ENCODE measurements around the gene NFIC.

The NFIC gene

DNA sequence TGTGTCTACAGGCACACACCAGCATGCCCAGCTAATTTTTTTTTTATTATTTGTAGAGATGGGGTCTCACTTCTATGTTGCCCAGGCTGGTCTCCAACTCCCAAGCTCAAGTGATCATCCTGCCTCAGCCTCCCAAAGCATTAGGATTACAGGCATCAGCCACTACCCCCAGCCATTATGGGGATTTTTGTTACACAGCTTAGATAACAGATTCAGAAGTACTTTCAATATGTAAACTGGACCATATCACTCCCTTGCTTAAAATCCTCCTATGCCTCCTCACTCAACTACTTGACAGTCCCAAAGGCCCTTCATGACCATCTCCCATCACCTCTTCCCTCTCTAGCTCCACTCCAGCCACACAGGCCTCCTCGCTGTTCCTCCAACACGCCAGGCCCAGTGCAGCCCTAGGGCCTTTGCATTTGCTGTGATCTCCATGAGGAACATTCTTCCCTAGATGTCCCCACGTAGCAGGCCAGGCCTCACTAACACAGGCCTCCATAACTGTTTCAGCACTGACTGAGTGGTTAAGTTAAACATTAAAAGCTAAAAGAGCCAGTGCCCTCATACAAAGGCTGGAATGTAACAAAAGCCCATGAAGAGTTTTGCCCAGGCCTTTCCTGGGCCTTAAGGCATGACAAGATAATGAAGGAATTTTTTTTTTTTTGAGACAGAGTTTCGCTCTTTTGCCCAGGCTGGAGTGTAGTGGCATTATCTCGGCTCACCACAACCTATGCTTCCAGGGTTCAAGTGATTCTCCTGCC lies 131.6 kb downstream of the NFIC start:
- Histone ChIP-seq H3K36me3 (ENCODE audit: control insufficient read depth, insufficient read depth, low read length, severe bottlenecking) (peaks cover 18% of the 10 kb centered on the region), H3K27me3 (replicated peaks; ENCODE audit: control insufficient read depth, insufficient read depth, low read length) (no peaks in the 10 kb centered on the region), H3K9me3 (ENCODE audit: control insufficient read depth, low read length) (no peaks in the 10 kb centered on the region), H3K4me1 (ENCODE audit: control insufficient read depth, insufficient read depth, low read length) (peaks cover 10% of the 10 kb centered on the region), H3K9ac (ENCODE audit: low read length) (no peak overlapping the region), H3K4me3 (ENCODE audit: low read length) (no peak overlapping the region)
- no peak for DNase-seq (ENCODE audit: low read depth)

DNA sequence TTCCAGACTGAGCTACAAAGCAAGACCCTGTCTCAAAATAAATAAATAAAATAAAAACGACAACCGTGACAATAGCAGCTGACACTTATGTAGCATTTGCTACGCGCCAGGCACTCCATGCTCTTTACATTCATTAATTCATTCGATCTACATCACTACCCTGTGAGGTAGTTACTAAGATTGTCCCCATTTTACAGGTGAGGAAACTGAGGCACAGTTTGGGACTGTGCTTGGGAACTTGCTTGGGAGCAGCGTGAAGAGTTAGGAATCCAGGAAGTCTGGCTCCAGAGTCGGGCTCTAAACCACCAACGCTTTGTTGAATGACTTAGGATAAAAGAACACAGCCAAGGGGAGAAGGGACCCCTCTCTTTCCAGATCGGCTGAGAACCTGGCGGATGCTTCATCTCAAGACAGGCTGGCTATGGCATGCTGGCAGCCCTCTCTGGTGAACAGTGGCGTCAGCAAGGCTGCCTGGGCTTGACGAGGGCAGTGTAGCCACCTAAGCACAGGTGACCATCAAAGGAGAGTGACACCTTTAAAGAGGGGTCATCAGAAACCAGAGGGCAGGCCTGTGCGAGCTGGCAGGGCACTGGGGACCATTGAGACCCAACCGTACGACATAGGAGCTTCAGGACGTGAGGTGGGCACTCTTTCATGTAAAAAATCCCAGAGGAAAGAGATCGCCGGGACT lies 133.5 kb downstream of the NFIC start:
- peaks cover 10% of the 10 kb centered on the region for H3K4me1 ChIP-seq (ENCODE audit: control insufficient read depth, insufficient read depth, low read length)
- H3K36me3 ChIP-seq (ENCODE audit: control insufficient read depth, insufficient read depth, low read length, severe bottlenecking), result peaks cover 15% of the 10 kb centered on the region
- H3K9me3 ChIP-seq (ENCODE audit: control insufficient read depth, low read length), result no peaks in the 10 kb centered on the region
- DNase-seq (ENCODE audit: low read depth), result peak; percentile 8
- no peaks in the 10 kb centered on the region for H3K27me3 ChIP-seq (replicated peaks; ENCODE audit: control insufficient read depth, insufficient read depth, low read length)
- H3K9ac ChIP-seq (ENCODE audit: low read length), result peak overlapping the region; percentile 99
- peak overlapping the region; percentile 98 for H3K4me3 ChIP-seq (ENCODE audit: low read length)

- H3K36me3 ChIP-seq (ENCODE audit: control insufficient read depth, insufficient read depth, low read length, severe bottlenecking), result peaks cover 8% of the 10 kb centered on the region
- H3K9ac ChIP-seq (ENCODE audit: low read length), result peak within 1 kb of the TSS; percentile 99
- DNase-seq (ENCODE audit: low read depth), result peak; percentile 98
- peaks cover 12% of the 10 kb centered on the region for H3K4me1 ChIP-seq (ENCODE audit: control insufficient read depth, insufficient read depth, low read length)
- no peaks in the 10 kb centered on the region for H3K27me3 ChIP-seq (replicated peaks; ENCODE audit: control insufficient read depth, insufficient read depth, low read length)
- H3K4me3 ChIP-seq (ENCODE audit: low read length), result peak within 1 kb of the TSS; percentile 98
- H3K9me3 ChIP-seq (ENCODE audit: control insufficient read depth, low read length), result no peaks in the 10 kb centered on the region
These were observed 134.2 kb downstream of the NFIC start, which contains the start of gene DOHH for GRCh38 chr19:3500429-3501101. Gene DOHH (minus strand): TSS chr19:3500674. CDS start chr19:3496814, 3,860 bp downstream.

DNA sequence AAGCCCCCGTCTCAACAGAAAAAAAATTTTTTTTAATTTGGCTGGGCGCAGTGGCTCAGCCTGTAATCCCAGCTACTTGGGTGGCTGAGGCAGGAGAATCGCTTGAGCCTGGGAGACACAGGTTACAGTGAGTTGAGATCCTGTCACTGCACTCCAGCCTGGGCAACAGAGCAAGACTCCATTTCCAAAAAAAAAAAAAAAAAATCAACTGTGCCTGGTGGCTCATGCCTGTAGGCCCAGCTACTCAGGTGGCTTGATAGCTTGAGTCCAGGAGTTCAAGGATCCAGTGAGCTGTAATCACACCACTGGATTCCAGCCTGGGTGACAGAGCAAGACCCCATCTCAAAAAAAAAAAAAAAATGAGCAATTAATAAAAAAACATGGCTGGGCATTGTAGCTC lies 135.4 kb downstream of the NFIC start:
- no peak for DNase-seq (ENCODE audit: low read depth)
- no peaks in the 10 kb centered on the region for H3K9me3 ChIP-seq (ENCODE audit: control insufficient read depth, low read length)
- H3K4me3 ChIP-seq (ENCODE audit: low read length), result no peak overlapping the region
- peaks cover 12% of the 10 kb centered on the region for H3K4me1 ChIP-seq (ENCODE audit: control insufficient read depth, insufficient read depth, low read length)
- no peaks in the 10 kb centered on the region for H3K27me3 ChIP-seq (replicated peaks; ENCODE audit: control insufficient read depth, insufficient read depth, low read length)
- H3K9ac ChIP-seq (ENCODE audit: low read length), result no peak overlapping the region
- H3K36me3 ChIP-seq (ENCODE audit: control insufficient read depth, insufficient read depth, low read length, severe bottlenecking), result no peaks in the 10 kb centered on the region

DNA sequence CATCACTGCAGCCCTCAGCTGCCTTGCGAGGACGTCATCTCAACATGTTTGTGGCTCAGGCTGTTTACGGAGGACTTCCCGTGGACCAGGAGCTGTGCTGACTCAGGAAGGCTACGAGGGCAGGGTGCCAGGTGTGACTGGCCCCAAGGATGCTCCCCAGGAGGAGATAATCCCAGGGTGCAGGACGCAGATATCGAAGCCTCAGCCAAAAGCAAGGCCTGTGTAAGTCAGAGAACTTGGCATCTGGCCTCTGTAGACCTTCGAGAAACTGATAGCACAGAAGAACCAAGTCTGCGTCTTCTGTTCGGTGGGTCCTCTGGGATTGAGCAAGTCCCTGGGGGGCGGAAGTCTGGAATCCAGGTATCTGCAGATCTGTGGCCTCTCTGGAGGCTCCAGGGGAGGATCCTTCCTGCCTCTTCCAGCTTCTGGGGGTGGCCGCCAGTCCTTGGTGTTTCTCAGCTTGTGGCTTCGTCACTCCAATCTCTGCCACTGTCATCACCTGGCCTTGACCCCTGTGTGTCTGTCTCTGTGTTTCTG lies 136.7 kb downstream of the NFIC start:
- DNase-seq (ENCODE audit: low read depth), result no peak
- Histone ChIP-seq H3K9me3 (ENCODE audit: control insufficient read depth, low read length) (no peaks in the 10 kb centered on the region), H3K9ac (ENCODE audit: low read length) (no peak overlapping the region), H3K4me3 (ENCODE audit: low read length) (no peak overlapping the region), H3K27me3 (replicated peaks; ENCODE audit: control insufficient read depth, insufficient read depth, low read length) (no peaks in the 10 kb centered on the region), H3K4me1 (ENCODE audit: control insufficient read depth, insufficient read depth, low read length) (peaks cover 20% of the 10 kb centered on the region), H3K36me3 (ENCODE audit: control insufficient read depth, insufficient read depth, low read length, severe bottlenecking) (no peaks in the 10 kb centered on the region)

GRCh38 chr19:3504735-3505134 lies 138.4 kb downstream of the NFIC start:
- no peaks in the 10 kb centered on the region for H3K36me3 ChIP-seq (ENCODE audit: control insufficient read depth, insufficient read depth, low read length, severe bottlenecking)
- peaks cover 13% of the 10 kb centered on the region for H3K4me1 ChIP-seq (ENCODE audit: control insufficient read depth, insufficient read depth, low read length)
- H3K9ac ChIP-seq (ENCODE audit: low read length), result no peak overlapping the region
- no peak overlapping the region for H3K4me3 ChIP-seq (ENCODE audit: low read length)
- DNase-seq (ENCODE audit: low read depth), result no peak
- H3K27me3 ChIP-seq (replicated peaks; ENCODE audit: control insufficient read depth, insufficient read depth, low read length), result no peaks in the 10 kb centered on the region
- H3K9me3 ChIP-seq (ENCODE audit: control insufficient read depth, low read length), result no peaks in the 10 kb centered on the region

- peak; percentile 100 for DNase-seq (ENCODE audit: low read depth)
These were observed 139.4 kb downstream of the NFIC start, which contains the start of gene FZR1 for GRCh38 chr19:3505598-3506383. Gene FZR1 (plus strand): TSS chr19:3506311. CDS start chr19:3522990, 16,679 bp downstream.

DNA sequence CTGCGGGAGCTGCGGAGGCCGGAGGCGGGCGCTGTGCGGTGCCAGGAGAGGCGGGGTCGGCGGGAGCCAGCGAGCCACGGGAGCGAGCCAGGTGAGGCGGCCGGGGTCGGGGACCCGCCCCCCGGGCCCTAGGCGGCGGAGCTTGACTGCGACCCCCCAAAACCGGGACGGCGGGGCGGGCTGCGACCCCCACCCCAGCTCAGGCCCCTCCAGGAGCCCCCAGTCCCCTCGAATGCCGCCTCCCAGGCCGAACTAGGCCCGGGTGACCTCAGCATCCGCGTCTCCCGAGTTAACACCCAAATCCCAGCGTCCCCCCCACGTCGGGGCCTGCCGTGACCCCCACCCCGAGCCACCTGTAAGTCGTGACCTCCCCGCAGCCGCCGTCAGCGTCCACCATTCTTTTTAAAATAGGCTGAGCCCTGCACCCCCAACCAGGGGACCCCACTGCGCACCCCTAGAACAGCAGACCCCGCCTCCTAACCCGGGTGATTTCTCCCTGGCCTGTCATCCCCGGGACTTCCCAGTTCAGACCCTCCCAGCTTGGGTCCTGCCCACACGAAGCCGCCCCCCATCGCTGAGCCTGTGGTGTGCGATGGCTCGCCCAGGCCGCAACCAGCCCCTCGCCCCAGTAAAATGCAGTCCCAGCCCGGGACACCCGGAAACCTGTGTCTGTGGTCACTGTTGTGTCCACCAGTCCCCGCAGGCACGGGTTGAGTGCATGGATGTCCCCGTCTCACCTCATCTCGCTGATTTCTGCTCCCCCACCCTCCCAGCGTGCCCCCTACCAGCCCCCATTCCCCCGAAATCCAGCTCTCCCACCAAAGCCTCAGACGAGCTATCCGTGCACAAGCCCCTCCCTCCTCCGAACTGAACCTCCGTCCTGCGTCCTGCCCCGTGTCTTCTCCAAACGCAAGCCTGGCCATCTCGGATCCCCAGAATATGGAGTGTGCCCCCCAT lies 140.3 kb downstream of the NFIC start:
- Histone ChIP-seq H3K36me3 (ENCODE audit: control insufficient read depth, insufficient read depth, low read length, severe bottlenecking) (no peaks in the 10 kb centered on the region), H3K4me3 (ENCODE audit: low read length) (peak overlapping the region; percentile 85), H3K9me3 (ENCODE audit: control insufficient read depth, low read length) (no peaks in the 10 kb centered on the region), H3K4me1 (ENCODE audit: control insufficient read depth, insufficient read depth, low read length) (peaks cover 10% of the 10 kb centered on the region), H3K9ac (ENCODE audit: low read length) (peak overlapping the region; percentile 89), H3K27me3 (replicated peaks; ENCODE audit: control insufficient read depth, insufficient read depth, low read length) (no peaks in the 10 kb centered on the region)
- peak; percentile 60 for DNase-seq (ENCODE audit: low read depth)

More at GRCh38 chr19:3505598-3506383, 139.4 kb downstream of the NFIC start, which contains the start of gene FZR1:
- no peaks in the 10 kb centered on the region for H3K9me3 ChIP-seq (ENCODE audit: control insufficient read depth, low read length)
- no peaks in the 10 kb centered on the region for H3K36me3 ChIP-seq (ENCODE audit: control insufficient read depth, insufficient read depth, low read length, severe bottlenecking)
- peak within 1 kb of the TSS; percentile 85 for H3K4me3 ChIP-seq (ENCODE audit: low read length)
- H3K27me3 ChIP-seq (replicated peaks; ENCODE audit: control insufficient read depth, insufficient read depth, low read length), result no peaks in the 10 kb centered on the region
- peaks cover 10% of the 10 kb centered on the region for H3K4me1 ChIP-seq (ENCODE audit: control insufficient read depth, insufficient read depth, low read length)
- H3K9ac ChIP-seq (ENCODE audit: low read length), result peak within 1 kb of the TSS; percentile 89

GRCh38 chr19:3507371-3508120 lies 141.2 kb downstream of the NFIC start:
- peak; percentile 54 for DNase-seq (ENCODE audit: low read depth)
- H3K4me3 ChIP-seq (ENCODE audit: low read length), result peak overlapping the region; percentile 85
- peak overlapping the region; percentile 89 for H3K9ac ChIP-seq (ENCODE audit: low read length)
- peaks cover 10% of the 10 kb centered on the region for H3K4me1 ChIP-seq (ENCODE audit: control insufficient read depth, insufficient read depth, low read length)
- H3K36me3 ChIP-seq (ENCODE audit: control insufficient read depth, insufficient read depth, low read length, severe bottlenecking), result no peaks in the 10 kb centered on the region
- H3K9me3 ChIP-seq (ENCODE audit: control insufficient read depth, low read length), result no peaks in the 10 kb centered on the region
- H3K27me3 ChIP-seq (replicated peaks; ENCODE audit: control insufficient read depth, insufficient read depth, low read length), result no peaks in the 10 kb centered on the region

Measured in adipocyte (in vitro differentiated cells).